NCI-H2107 (cell line): Measurements from ENCODE around the gene GNA12.
"Not testable (repeated sequence)": the region's sequence is repeated elsewhere in the genome, so short reads cannot be mapped to it uniquely, and the experiment has no call there.

Experiments
- DNase-seq: peaks from one replicate; lab custom pipeline; 2025; lab: John Stamatoyannopoulos, UW

Gene GNA12

GRCh38 chr7:2864204-2864985 lies 20.3 kb upstream of the GNA12 start:
- DNase-seq, result no peak

GRCh38 chr7:2863461-2864066 lies 19.5 kb upstream of the GNA12 start:
- no peak for DNase-seq

- DNase-seq, result no peak
Measured at GRCh38 chr7:2862831-2863361, 18.8 kb upstream of the GNA12 start.

- no peak for DNase-seq
Measured at GRCh38 chr7:2861509-2861908, 17.4 kb upstream of the GNA12 start.

GRCh38 chr7:2860627-2861133 lies 16.6 kb upstream of the GNA12 start:
- DNase-seq, result no peak

- DNase-seq, result no peak
Measured at GRCh38 chr7:2859952-2860351, 15.8 kb upstream of the GNA12 start.

GRCh38 chr7:2858621-2859020 lies 14.5 kb upstream of the GNA12 start:
- DNase-seq, result no peak

GRCh38 chr7:2856388-2857169 lies 12.5 kb upstream of the GNA12 start:
- no peak for DNase-seq

GRCh38 chr7:2855386-2855785 lies 11.3 kb upstream of the GNA12 start:
- no peak for DNase-seq

GRCh38 chr7:2853552-2853951 lies 9.4 kb upstream of the GNA12 start:
- DNase-seq, result not testable (repeated sequence)

GRCh38 chr7:2853147-2853546 lies 9.0 kb upstream of the GNA12 start:
- DNase-seq, result no peak

- no peak for DNase-seq
Measured at GRCh38 chr7:2851497-2851896, 7.4 kb upstream of the GNA12 start.

- DNase-seq, result no peak
Measured at GRCh38 chr7:2849941-2850766, 6.0 kb upstream of the GNA12 start.

- no peak for DNase-seq
Measured at GRCh38 chr7:2845034-2845592, 1.0 kb upstream of the GNA12 start.

- no peak for DNase-seq
Measured at GRCh38 chr7:2843711-2844152, 376 bp downstream of the GNA12 start.

GRCh38 chr7:2843191-2843685 lies 870 bp downstream of the GNA12 start:
- DNase-seq, result no peak

GRCh38 chr7:2841907-2842306 lies 2.2 kb downstream of the GNA12 start:
- no peak for DNase-seq

- DNase-seq, result no peak
Measured at GRCh38 chr7:2840458-2840857, 3.6 kb downstream of the GNA12 start.

GRCh38 chr7:2838873-2839578 lies 5.1 kb downstream of the GNA12 start:
- no peak for DNase-seq

- DNase-seq, result no peak
Measured at GRCh38 chr7:2838451-2838850, 5.7 kb downstream of the GNA12 start.
